PFSK-1 (cell line): ENCODE data around the gene MAP1S.

Experiments used
- FOXP2 ChIP-seq: optimal IDR thresholded peaks from 2 replicates; pipeline ENCODE3; 2011; ENCODE audit warnings: borderline replicate concordance, control low read depth, inconsistent platforms; ENCODE audit not compliant: insufficient read depth; ENCODE audit errors: extremely low read length, extremely low read depth
- POLR2AphosphoS5 ChIP-seq: IDR thresholded peaks from 2 replicates; pipeline ENCODE4 v1.6.1; 2012; ENCODE audit warnings: low read depth, mild to moderate bottlenecking, control low read depth, low read length, moderate library complexity
- REST ChIP-seq, 2 experiments: IDR thresholded peaks; 2 replicates each; pipeline versions ENCODE4 v1.6.1 to v1.8.0; 2011 to 2012; ENCODE audit warnings: low read depth in 2 of 2, low read length in 2 of 2, control low read depth in 1 of 2, inconsistent platforms in 1 of 2, mild to moderate bottlenecking in 1 of 2, moderate library complexity in 1 of 2; ENCODE audit not compliant: insufficient read depth in 1 of 2
- SIN3A ChIP-seq: IDR thresholded peaks from 2 replicates; pipeline ENCODE4 v1.6.1; 2012; ENCODE audit warnings: mild to moderate bottlenecking, low read length, moderate library complexity, borderline replicate concordance; ENCODE audit not compliant: insufficient read depth
- TAF1 ChIP-seq: IDR thresholded peaks from 2 replicates; pipeline ENCODE4 v1.6.1; 2012; ENCODE audit warnings: low read length, control low read depth, borderline replicate concordance; ENCODE audit not compliant: insufficient read depth

Gene MAP1S

GRCh38 chr19:17721111-17721628 is 1.9 kb downstream of the MAP1S start:
- TF ChIP-seq FOXP2, result no peak
- TF ChIP-seq SIN3A, result no peak
- no peak for TF ChIP-seq REST (IDR thresholded peaks at IDR 0.05; ENCODE audit: insufficient read depth in 1 of 2, low read depth in 2 of 2, low read length in 2 of 2)
- TF ChIP-seq POLR2AphosphoS5, result no peak
- no peak for TF ChIP-seq TAF1

DNA sequence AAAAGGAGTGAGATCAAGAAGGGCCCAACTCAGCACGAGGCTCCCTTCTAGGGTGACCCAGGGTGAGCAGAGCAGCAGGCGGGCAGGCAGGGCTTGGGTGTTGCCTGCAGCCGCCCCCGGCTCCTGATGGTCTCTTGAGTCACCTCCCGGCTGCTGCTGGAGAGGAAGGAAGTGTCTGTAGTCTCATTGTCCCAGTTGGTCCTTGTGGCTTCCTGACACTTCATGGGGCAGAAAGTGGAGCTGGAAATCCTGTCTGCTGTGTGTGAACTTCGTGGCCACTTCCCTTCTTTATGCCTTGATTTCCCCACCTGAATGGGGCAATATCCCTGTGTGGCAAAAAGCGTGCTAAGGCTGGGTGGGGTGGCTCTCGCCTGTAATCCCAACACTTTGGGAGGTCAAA is 2.5 kb downstream of the MAP1S start:
- TF ChIP-seq POLR2AphosphoS5, result no peak

DNA sequence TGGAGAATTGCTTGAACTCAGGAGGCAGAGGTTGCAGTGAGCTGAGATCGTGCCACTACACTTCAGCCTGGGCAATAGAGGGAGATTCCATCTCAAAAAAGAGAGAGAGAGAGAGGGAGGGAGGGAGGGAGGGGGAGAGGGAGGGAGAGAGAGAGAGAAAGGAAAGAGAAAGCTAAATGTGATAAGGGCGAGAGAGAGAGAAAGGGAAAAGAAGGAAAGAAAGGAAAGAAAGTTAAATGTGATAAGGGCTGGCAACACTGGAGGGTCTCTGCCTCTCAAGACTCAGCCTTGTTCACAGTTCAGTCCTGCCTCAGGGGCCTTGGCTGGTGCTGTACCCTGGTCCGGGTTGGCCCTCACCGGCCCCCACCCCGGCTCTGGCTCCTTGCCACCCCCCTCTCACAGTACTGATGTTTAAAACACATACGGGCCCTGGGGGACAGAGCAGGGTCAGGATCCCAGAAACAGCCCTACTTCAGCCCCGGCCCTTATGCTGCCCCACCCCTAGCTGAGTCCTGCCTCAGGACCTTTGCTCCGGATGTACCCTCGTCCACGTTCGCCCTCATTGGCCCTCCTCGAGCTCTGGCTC is 3.5 kb downstream of the MAP1S start:
- TF ChIP-seq POLR2AphosphoS5, result no peak; the same call in 1 of the 2 replicates
- TF ChIP-seq TAF1, result no peak
- TF ChIP-seq FOXP2, result no peak
- TF ChIP-seq SIN3A, result no peak
- TF ChIP-seq REST (IDR thresholded peaks at IDR 0.05; ENCODE audit: insufficient read depth in 1 of 2, low read depth in 2 of 2, low read length in 2 of 2), result no peak

- TF ChIP-seq REST (IDR thresholded peaks at IDR 0.05; ENCODE audit: insufficient read depth in 1 of 2, low read depth in 2 of 2, low read length in 2 of 2) (no peak), FOXP2 (no peak), TAF1 (no peak), POLR2AphosphoS5 (no peak), SIN3A (no peak)
Observed at GRCh38 chr19:17724655-17725054, 5.4 kb downstream of the MAP1S start.

- TF ChIP-seq POLR2AphosphoS5 (0 out of 2 replicates have a peak, but pooled peaks have one; percentile 46), REST (IDR thresholded peaks at IDR 0.05; ENCODE audit: insufficient read depth in 1 of 2, low read depth in 2 of 2, low read length in 2 of 2) (no peak)
Observed at GRCh38 chr19:17725422-17726078, 6.3 kb downstream of the MAP1S start.
